Measurements from ENCODE around the gene SLC39A1.
"Not testable (repeated sequence)": the region's sequence is repeated elsewhere in the genome, so short reads cannot be mapped to it uniquely, and the experiment has no call there.

SLC39A1 gene

DNA sequence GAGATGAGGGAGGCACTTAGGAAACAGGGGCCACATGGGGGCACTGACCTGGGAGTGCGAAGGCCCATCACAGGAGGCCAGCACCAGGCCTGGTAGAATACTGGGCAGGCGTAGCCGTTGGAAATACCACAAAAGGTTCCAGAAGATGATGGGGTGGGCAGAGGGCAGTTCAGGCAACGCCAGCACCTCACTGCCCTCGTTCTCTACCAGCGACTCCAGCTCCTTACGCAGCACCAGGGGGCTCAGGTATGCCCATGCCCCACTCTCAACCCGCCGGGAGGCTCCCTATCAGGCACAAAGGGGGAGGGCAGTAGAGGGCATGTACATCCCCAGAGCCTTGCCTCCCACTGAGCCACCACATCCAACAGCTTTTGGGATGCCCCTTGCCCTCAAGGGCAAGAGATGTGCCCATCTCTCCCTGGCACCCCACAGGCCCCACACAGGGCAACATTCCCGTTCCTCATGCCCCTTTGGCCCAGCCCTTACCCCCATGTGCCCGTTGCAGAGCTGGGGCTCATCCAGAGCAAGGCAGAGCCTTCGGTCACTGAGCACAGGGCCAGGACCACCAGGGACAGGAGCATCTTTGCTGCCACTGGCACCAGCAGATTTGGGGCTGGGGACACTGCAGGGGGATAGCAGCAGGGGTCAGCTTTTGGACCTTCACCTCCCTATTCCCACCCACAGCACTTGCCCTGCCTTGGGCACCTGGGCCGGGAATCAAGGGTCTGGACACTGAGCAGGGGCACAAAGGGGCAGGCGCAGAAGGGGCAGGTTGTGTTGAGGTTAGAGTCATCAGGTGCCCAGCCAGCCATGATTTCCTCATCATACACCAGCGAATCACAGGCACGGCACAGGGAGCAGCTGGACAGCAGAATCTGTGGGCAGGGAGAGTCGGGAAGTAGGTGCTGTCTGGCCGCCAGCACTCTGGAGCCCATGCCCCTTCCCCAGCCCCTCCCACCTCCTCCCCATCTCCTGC lies 30.9 kb downstream of the SLC39A1 start:
- in situ Hi-C loops (cut with HindIII; ENCODE audit: low sequenced_read_pairs) = no loop called here

- in situ Hi-C loops (cut with HindIII; ENCODE audit: low sequenced_read_pairs) = no loop called here
These were observed 33.1 kb downstream of the SLC39A1 start for GRCh38 chr1:153929981-153930948.

DNA sequence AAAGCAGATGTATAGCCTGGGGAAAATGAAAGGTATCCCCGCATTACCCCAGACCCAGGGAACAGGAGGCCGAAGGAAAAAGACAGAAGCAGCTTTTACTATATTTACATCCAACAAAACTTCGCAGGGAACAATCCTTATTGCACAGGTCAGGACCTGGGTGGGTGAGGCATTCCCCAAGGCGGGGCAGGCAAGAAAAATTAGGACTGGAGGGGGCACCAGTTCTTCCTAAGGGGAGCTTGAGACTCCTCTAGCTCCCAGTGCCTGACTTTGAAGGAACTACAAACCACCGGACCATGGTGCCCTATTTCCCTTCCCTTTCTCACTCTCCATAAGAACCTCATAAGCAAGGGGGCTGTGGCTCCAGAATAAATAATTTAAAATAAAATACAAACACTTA lies 33.9 kb downstream of the SLC39A1 start:
- in situ Hi-C loops (cut with HindIII; ENCODE audit: low sequenced_read_pairs) = no loop called here

- in situ Hi-C loops (cut with HindIII; ENCODE audit: low sequenced_read_pairs) = no loop called here
These were observed 34.5 kb downstream of the SLC39A1 start for GRCh38 chr1:153928791-153929341.

DNA sequence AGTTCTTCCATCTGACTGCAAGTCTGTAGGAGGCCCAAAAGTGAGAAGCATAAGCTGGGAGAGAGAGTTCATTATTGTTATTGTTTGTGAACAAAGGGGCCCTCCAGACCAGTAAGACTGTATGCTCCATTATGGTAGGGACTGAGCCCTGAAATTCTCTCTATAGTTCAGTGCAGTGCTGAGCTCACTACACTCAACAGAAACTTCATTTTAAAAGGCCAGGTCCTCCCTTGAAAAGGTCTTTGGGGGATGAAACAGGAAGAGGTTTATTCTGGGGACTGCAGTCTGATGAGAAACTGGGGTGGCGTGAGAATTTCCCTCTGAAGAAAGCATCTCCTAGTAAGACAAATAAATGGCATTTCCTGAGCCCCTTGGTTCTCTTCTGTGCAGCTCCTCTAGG lies 35.1 kb downstream of the SLC39A1 start:
- in situ Hi-C loops (cut with HindIII; ENCODE audit: low sequenced_read_pairs) = no loop called here

- in situ Hi-C loops (cut with HindIII; ENCODE audit: low sequenced_read_pairs) = no loop called here
These were observed 36.9 kb downstream of the SLC39A1 start for GRCh38 chr1:153926405-153926804.

GRCh38 chr1:153922972-153923925 lies 40.1 kb downstream of the SLC39A1 start, which contains the start of gene GATAD2B:
TSS of gene GATAD2B (minus strand) at chr1:153922972. CDS start at chr1:153828347, 94,625 bp downstream.
- in situ Hi-C loops (cut with HindIII; ENCODE audit: low sequenced_read_pairs) = loop anchor here (5.0 kb wide), 2 partner anchors 36 to 71 kb away; no protein-coding TSS in a partner anchor

DNA sequence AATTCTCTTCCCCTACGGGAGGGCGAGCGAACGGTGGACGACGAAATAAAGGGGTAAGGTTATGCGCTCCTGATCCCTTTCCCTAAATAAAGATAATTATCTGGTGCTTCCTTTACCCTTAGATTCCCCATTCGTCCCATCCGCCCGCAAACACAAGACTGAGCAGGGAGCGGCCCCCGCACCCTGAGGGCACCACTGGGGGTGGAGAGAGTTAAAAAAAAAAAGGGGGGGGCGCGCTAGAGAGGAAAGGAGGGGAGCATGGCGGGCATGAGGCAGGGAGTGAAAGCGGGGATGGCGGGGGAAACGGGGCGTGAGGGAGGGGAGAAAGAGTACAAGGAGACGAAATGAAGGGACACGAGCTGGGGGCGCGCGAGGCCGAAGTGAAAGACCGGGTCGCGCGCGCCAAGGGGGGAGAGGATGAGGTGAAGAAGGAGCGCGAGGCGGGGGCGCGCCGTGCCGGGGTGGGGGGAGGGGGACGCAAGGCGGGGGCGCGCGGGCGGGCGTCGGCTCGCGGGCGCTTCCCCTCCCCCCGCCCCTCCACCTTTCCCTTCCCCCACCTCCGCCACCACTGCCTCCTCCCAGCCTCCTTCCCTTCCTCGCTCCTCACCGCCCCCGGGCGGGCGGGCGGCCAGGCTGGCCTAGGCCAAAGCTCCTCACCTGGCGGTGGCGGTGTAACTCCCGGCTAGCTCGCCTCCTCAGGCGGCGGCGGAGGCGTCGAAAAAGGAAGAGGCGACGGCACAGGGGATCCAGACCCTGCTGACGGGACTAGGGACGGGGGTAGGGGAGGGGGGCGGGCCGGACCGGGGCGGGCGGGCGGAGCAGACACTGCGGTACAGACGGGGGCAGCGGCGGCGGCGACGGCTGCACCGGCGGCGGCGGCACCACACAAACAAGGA lies 41.0 kb downstream of the SLC39A1 start:
- in situ Hi-C loops (cut with HindIII; ENCODE audit: low sequenced_read_pairs) = loop anchor here (5.0 kb wide), 2 partner anchors 35 to 70 kb away; no protein-coding TSS in a partner anchor

- in situ Hi-C loops (cut with HindIII; ENCODE audit: low sequenced_read_pairs) = loop anchor here (5.0 kb wide), 2 partner anchors 34 to 69 kb away; no protein-coding TSS in a partner anchor
These were observed 41.6 kb downstream of the SLC39A1 start for GRCh38 chr1:153921803-153922075.

DNA sequence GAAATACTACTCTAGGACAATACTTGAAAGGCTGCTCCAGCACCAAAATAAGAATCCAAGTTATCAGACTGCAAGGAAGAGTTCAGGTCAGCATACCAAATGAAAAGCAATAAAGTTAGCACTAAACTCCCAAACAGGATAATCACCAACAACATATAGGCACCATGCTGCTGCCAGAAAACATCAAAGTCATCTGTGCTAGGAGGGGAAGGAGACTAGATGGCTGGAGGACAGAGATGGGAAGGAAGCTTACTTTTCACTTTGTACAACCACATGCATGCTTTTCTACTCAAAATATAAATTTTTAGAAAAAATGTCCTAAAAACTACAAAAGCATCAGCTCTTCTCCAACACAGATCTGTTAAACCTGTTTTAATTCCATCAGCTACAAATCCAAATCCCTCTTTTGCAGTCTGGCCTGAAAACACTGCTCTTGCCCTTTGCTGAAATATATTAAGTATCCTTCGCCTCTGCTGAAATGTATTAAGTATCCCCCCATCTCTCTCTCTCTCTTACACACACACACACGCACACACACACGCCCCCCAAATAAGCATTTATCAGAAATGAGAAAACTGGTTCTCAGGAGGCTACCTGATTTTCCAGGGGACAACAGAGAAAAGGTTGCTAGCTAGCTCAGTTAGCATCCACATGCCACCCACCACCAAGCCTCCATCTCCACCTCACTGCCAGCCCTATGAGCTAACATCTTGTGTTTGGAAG lies 42.1 kb downstream of the SLC39A1 start:
- in situ Hi-C loops (cut with HindIII; ENCODE audit: low sequenced_read_pairs) = loop anchor here (5.0 kb wide), 2 partner anchors 34 to 69 kb away; no protein-coding TSS in a partner anchor

DNA sequence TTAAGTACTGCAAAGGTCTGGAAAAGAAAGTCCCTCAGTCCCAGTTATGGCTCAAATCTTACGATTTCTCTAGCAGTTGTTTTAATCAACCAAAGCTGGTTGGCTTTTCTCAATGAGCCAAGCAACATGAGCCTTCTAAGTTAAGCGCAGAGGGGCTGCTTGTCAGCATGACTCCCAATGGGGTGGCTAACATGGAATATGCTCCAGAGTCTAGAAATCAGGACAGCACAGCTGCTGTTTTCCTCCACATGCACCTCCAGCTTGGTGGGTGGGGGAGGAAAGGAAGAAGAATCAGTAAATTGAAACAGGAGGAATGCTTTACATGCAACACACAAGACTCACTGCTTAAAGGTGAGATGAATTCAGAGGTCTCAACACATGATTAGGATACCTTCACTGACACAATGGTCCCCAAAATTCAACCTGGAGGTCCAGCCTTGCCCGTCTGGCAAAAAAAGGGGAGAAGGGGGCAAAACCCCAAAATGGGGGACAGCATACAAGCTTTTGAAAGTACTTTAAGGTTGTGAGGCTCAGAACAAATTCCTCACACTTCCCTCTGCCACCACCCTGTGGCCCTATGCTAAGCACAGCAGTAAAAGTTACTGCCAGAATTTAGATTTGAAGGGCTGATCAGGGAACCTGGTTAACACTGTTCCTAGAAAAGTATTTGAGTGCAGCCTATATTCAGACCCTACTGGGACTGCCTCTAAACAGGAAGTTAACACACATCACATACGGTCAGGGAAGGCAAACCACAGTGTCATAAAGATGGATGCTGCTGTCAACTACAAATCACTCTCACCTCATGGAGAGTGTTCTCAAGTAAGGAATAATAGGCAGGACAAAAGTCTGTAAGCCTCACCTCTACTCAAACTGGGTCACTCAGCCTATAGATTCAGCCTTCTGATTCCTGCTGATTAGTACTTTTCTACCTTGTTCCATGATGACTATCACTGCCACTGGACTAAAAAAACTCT lies 43.2 kb downstream of the SLC39A1 start:
- in situ Hi-C loops (cut with HindIII; ENCODE audit: low sequenced_read_pairs) = loop anchor here (5.0 kb wide), 2 partner anchors 33 to 68 kb away; no protein-coding TSS in a partner anchor

DNA sequence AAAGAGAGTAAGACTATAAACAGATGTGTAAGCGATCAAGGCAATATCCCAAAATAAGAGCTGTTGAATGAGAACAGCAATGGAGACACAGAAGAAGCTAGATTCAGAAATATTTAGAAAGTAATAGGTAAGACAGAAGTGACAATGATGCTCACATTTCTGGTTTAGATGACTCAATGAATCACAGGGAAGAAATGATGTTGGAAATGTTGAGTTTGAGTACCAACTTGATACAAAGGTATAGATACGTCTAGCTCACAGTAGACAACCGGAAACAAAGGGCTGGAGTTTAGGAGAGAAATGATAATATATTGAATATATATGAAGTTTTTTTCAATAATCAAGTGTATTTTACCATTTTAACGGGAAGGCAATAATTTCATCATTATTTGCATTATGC lies 47.0 kb downstream of the SLC39A1 start:
- in situ Hi-C loops (cut with HindIII; ENCODE audit: low sequenced_read_pairs) = no loop called here

DNA sequence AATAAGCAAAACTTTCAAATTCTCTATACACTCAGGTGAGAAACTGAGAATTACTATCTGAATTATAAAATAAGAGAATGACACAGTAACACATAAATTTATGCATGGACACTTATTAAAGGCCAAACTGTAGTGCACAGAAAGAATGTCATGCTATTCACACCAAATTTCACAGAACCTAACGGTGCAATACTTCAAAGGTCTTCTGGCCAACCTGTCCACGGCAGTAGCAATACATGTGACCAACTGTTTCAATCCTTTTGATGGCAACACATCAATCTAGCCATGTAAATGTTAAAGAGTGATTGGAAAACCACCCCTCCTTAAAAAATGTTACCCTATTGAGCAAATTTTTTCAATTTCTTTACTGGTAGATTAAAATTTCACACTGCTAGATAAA lies 51.0 kb downstream of the SLC39A1 start:
- in situ Hi-C loops (cut with HindIII; ENCODE audit: low sequenced_read_pairs) = no loop called here

DNA sequence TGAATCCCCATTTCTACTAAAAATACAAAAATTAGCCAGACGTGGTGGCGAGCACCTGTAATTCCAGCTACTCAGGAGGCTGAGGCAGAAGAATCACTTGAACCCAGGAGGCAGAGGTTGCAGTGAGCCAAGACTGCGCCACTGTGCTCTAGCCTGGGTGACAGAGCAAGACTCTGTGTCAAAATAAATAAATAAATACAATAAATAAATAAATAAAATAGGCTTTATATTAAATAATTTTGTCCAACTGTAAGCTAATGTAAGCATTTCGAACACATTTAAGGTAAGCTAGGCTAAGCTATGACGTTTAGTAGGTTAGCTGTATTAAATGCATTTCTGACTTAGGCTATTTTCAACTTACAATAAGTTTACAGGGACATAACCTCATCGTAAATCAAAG lies 52.8 kb downstream of the SLC39A1 start:
- in situ Hi-C loops (cut with HindIII; ENCODE audit: low sequenced_read_pairs) = not testable (repeated sequence)

Measured in endothelial cell of hepatic sinusoid (primary cell).